T-cell (primary cell): ENCODE results near the gene NLRC3. TPM values are rescaled to one million over a fixed set of nuclear protein-coding genes. Genes with fewer than 3 reads are reported as not detected.
A peak's percentile ranks its signal among the peaks of the same experiment; 100 is the strongest.

Experiments
- ATAC-seq, 4 experiments: fragments of 200-7000 bp in 3 of 4; fragments of 150-1000 bp in 1 of 4; cut with Tn5 transposase; replicated peaks in 1 of 4; 1 replicate in 3 of 4; 2 replicates in 1 of 4; pipeline ENCODE4 v1.10.0; 2021; ENCODE audit warnings: moderate library complexity in 3 of 4, mild to moderate bottlenecking in 2 of 4, moderate number of reproducible peaks in 1 of 4
- CTCF ChIA-PET, 2 donors: fragments of 300-600 bp; sonication (Branson Sonifier 250); formaldehyde crosslinking; loops; one replicate each; lab custom pipeline; 2022; ENCODE audit warnings: antibody characterized with exemption in 2 of 2; lab: Charles Lee
- POLR2A ChIA-PET, 2 donors: fragments of 300-600 bp; sonication (Branson Sonifier 250); formaldehyde crosslinking; loops; one replicate each; lab custom pipeline; 2022; ENCODE audit warnings: antibody characterized with exemption in 2 of 2; lab: Charles Lee
- DNase-seq, 35 experiments: peaks; one replicate each; pipeline versions ENCODE4 v3.0.0 to v3.0.0-alpha.2; 2013 to 2023
- H3K27ac ChIP-seq: one replicate; pipeline ENCODE4 v1.5.1; 2013; ENCODE audit warnings: low read length
- H3K27me3 ChIP-seq, 2 experiments: replicated peaks in 1 of 2; 1 replicate in 1 of 2; 2 replicates in 1 of 2; pipeline versions ENCODE4 v1.6.1 to v1.7.0; 2013; ENCODE audit warnings: low read length in 1 of 2, mixed read lengths in 1 of 2; ENCODE audit not compliant: control insufficient read depth in 2 of 2, insufficient read depth in 2 of 2; ENCODE audit errors: extremely low read depth in 1 of 2
- H3K36me3 ChIP-seq, 2 donors: 1 replicate in 1 of 2; 2 replicates in 1 of 2; pipeline versions ENCODE4 v1.6.1 to v1.7.0; 2013; ENCODE audit warnings: low read length in 1 of 2; ENCODE audit not compliant: control insufficient read depth in 2 of 2, insufficient read depth in 1 of 2; ENCODE audit errors: extremely low read depth in 1 of 2
- H3K4me1 ChIP-seq, 2 experiments: 1 replicate in 1 of 2; 2 replicates in 1 of 2; pipeline versions ENCODE4 v1.6.1 to v1.7.0; 2013; ENCODE audit warnings: low read length in 2 of 2, mixed read lengths in 1 of 2; ENCODE audit not compliant: insufficient read depth in 2 of 2, control insufficient read depth in 1 of 2; ENCODE audit errors: extremely low read depth in 1 of 2
- H3K4me3 ChIP-seq, 2 donors: 1 replicate in 1 of 2; 2 replicates in 1 of 2; pipeline versions ENCODE4 v1.5.1 to v1.7.0; 2013; ENCODE audit warnings: mild to moderate bottlenecking in 2 of 2, low read length in 1 of 2, moderate library complexity in 1 of 2; ENCODE audit not compliant: control insufficient read depth in 1 of 2; ENCODE audit errors: extremely low read depth in 1 of 2
- H3K9me3 ChIP-seq: 2 replicates; pipeline ENCODE4 v1.7.0; 2013
- H3K27ac Mint-ChIP-seq, 2 donors: one replicate each; pipeline ENCODE4 v1.8.0; 2020 to 2021; ENCODE audit warnings: mild to moderate bottlenecking in 2 of 2, mixed read lengths in 2 of 2
- H3K27me3 Mint-ChIP-seq, 2 donors: one replicate each; pipeline ENCODE4 v1.8.0; 2021 to 2022; ENCODE audit warnings: mixed read lengths in 2 of 2
- H3K36me3 Mint-ChIP-seq: one replicate; pipeline ENCODE4 v1.8.0; 2021; ENCODE audit warnings: mixed read lengths
- H3K4me1 Mint-ChIP-seq, 3 donors: one replicate each; pipeline ENCODE4 v1.8.0; 2020 to 2022; ENCODE audit warnings: mixed read lengths in 3 of 3, mild to moderate bottlenecking in 1 of 3
- H3K4me3 Mint-ChIP-seq, 3 donors: one replicate each; pipeline ENCODE4 v1.8.0; 2020 to 2022; ENCODE audit warnings: mild to moderate bottlenecking in 3 of 3, mixed read lengths in 3 of 3, moderate library complexity in 3 of 3
- H3K9me3 Mint-ChIP-seq, 3 donors: one replicate each; pipeline ENCODE4 v1.8.0; 2020 to 2022; ENCODE audit warnings: mixed read lengths in 3 of 3
- WGBS: methylation state at CpG from one replicate; pipeline ENCODE4 v1.1.5; 2013; ENCODE audit warnings: missing lambda C conversion rate; ENCODE audit not compliant: insufficient coverage; 5-methylcytosine and 5-hydroxymethylcytosine counted together
- total RNA-seq, 35 experiments: library from RNA in 6 of 35; stranded (reverse) in 6 of 35; fragments of 120-200 nt in 1 of 35; gene quantifications; one replicate each; pipeline versions ENCODE4 v1.2.1 to v1.2.4 and lab custom pipeline; 2013 to 2026

The NLRC3 gene
- total RNA-seq, 5 donors from 2014 or later (not counting 1 experiment from before 2014, with no cell fraction given) = 75.6 to 178 (median 160) TPM

DNA sequence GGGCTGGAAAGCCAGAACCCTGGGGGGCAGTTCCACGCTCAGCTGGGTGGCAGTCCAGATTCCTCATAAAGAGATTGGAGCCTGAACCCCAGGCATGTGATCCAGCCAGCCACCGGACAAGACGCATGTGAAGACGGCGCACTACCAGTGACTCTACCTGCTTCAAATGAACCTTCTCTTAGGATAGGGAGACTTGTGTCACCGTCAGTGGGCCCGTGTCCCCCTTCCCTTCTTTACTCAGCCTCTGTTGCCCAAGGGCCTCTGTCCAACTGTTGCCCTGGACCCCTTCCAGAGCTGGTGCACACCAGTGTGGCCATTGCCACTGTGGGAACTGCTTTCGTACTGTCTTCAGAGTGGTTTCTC is 58.2 kb downstream of the NLRC3 start:
- H3K27me3 ChIP-seq = no peaks in the 10 kb centered on the region
- H3K4me1 Mint-ChIP-seq = peaks cover 0 to 6% (median 4%) of the 10 kb centered on the region in 3 donors
- H3K4me3 ChIP-seq = no peak overlapping the region
- H3K27ac Mint-ChIP-seq = no peak overlapping the region
- CTCF ChIA-PET = no interaction called here
- ATAC-seq (no peak), DNase-seq (no peak)
- H3K4me1 ChIP-seq = no peaks in the 10 kb centered on the region
- no peaks in the 10 kb centered on the region for H3K9me3 ChIP-seq
- 98% methylated on average over 7 of the region's 8 CpGs for WGBS
- no peak overlapping the region for H3K27ac ChIP-seq
- H3K4me3 Mint-ChIP-seq = no peak overlapping the region
- H3K9me3 Mint-ChIP-seq = no peaks in the 10 kb centered on the region
- no peaks in the 10 kb centered on the region for H3K27me3 Mint-ChIP-seq
- H3K36me3 ChIP-seq = peaks cover 2 to 63% of the 10 kb centered on the region in 2 donors
- peaks cover 63% of the 10 kb centered on the region for H3K36me3 Mint-ChIP-seq
- POLR2A ChIA-PET = interaction anchor here in 1 of 2 donors (0.6 kb wide), 1 partner anchor 127 kb away, joined by 4 read pairs; no protein-coding TSS in a partner anchor

DNA sequence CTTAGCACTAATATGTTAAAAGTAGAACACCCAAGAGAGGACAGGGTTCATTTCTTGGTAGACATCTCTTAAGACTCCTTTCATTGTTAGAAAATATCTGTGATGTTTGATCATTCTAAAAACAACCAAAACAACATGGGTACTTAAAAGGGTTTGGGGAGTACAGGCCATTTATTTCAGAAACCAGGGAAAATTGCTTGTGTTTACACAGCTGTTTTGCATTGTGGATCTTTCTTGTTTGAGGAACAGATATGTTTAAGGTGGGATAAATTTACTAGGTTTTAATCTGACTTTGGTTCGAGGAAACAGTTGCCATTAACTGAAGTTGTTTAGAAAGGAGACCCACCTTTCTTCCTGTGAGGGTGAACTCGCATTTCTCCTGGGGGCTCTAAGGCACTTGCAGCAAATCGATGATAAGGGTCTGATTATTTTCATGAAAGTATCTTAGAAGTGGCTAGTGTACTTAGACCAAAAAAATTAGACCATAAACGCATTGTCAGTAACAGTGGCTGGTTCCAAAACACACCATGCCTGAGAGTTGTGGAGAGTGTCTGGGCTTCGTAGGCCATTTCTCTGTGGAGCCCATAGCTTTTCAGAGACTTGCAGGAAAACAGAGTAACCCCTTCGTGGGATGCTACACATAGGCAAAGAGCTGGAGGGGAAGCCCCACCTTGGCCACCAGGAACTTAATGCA is 58.8 kb downstream of the NLRC3 start:
- Mint-ChIP-seq H3K4me3 (no peak overlapping the region), H3K36me3 (peaks cover 64% of the 10 kb centered on the region), H3K27ac (no peak overlapping the region), H3K4me1 (peaks cover 0 to 10% (median 9%) of the 10 kb centered on the region in 3 donors), H3K9me3 (no peaks in the 10 kb centered on the region), H3K27me3 (no peaks in the 10 kb centered on the region)
- ChIA-PET CTCF (no interaction called here), POLR2A (no interaction called here)
- DNase-seq (no peak), ATAC-seq (no peak)
- H3K4me3 ChIP-seq = no peak overlapping the region
- 89% methylated on average over 6 of the region's 6 CpGs for WGBS
- H3K9me3 ChIP-seq = no peaks in the 10 kb centered on the region
- no peaks in the 10 kb centered on the region for H3K4me1 ChIP-seq
- H3K27ac ChIP-seq = no peak overlapping the region
- no peaks in the 10 kb centered on the region for H3K27me3 ChIP-seq
- peaks cover 2 to 63% of the 10 kb centered on the region in 2 donors for H3K36me3 ChIP-seq

DNA sequence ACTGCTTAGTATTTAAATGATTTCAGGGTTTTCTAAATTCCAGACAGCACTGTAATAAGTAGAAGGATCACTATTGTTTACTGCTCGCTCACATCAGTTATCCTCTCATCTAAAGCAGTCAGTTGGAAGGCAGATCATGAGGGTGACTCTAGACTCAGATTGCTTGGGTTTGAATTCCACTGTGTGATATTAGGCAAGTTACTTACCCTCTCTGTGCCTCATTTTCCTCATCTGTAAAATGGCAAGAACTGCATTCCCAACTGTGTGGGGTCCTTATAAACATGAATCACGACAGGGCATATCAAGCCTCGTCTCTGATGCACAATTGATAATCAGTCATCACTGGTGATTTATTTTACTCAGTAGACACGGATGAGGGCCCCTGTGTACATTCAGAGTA is 61.3 kb downstream of the NLRC3 start:
- Mint-ChIP-seq H3K36me3 (peaks cover 57% of the 10 kb centered on the region), H3K27ac (no peak overlapping the region), H3K9me3 (no peaks in the 10 kb centered on the region), H3K4me3 (no peak overlapping the region), H3K4me1 (peaks cover 10 to 25% (median 20%) of the 10 kb centered on the region in 3 donors), H3K27me3 (no peaks in the 10 kb centered on the region)
- ChIA-PET CTCF (no interaction called here), POLR2A (no interaction called here)
- H3K27ac ChIP-seq = no peak overlapping the region
- ATAC-seq (no peak), DNase-seq (no peak)
- peaks cover 0 to 68% of the 10 kb centered on the region in 2 donors for H3K36me3 ChIP-seq
- no peaks in the 10 kb centered on the region for H3K27me3 ChIP-seq
- no peak overlapping the region for H3K4me3 ChIP-seq
- no peaks in the 10 kb centered on the region for H3K9me3 ChIP-seq
- H3K4me1 ChIP-seq = peaks cover 0 to 13% of the 10 kb centered on the region in 2 experiments
- no CpG with 5 or more reads among the region's 4 CpGs for WGBS

DNA sequence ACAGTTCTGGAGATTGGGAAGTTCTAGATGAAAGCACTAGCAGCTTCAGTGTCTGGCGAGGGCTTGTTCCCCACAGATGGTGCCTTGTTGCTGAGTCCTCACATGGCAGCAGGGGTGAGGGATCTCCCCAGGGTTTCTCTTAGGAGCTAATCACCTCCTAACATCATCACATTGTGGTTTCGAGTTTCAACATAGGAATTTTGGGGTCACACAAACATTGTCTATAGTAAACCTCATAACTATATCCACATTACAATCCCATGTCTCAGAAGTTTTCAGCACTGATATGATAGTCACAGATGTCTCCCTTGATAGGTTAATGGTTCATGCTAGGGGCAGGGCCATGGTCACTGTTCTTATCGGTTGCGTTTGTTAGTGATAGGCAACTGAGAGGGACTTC is 62.6 kb downstream of the NLRC3 start:
- H3K4me1 Mint-ChIP-seq = peaks cover 23 to 38% (median 33%) of the 10 kb centered on the region in 3 donors
- WGBS = 100% methylated on average over 2 of the region's 4 CpGs
- ChIA-PET CTCF (no interaction called here), POLR2A (no interaction called here)
- H3K9me3 Mint-ChIP-seq = no peaks in the 10 kb centered on the region
- no peaks in the 10 kb centered on the region for H3K27me3 Mint-ChIP-seq
- Histone ChIP-seq H3K9me3 (no peaks in the 10 kb centered on the region), H3K27me3 (no peaks in the 10 kb centered on the region), H3K4me3 (no peak overlapping the region), H3K27ac (no peak overlapping the region), H3K4me1 (peaks cover 0 to 26% of the 10 kb centered on the region in 2 experiments), H3K36me3 (peaks cover 0 to 61% of the 10 kb centered on the region in 2 donors)
- peak overlapping the region; percentile 61 to 72 for H3K27ac Mint-ChIP-seq
- ATAC-seq = no peak
- H3K4me3 Mint-ChIP-seq = no peak overlapping the region
- no peak for DNase-seq
- peaks cover 56% of the 10 kb centered on the region for H3K36me3 Mint-ChIP-seq

DNA sequence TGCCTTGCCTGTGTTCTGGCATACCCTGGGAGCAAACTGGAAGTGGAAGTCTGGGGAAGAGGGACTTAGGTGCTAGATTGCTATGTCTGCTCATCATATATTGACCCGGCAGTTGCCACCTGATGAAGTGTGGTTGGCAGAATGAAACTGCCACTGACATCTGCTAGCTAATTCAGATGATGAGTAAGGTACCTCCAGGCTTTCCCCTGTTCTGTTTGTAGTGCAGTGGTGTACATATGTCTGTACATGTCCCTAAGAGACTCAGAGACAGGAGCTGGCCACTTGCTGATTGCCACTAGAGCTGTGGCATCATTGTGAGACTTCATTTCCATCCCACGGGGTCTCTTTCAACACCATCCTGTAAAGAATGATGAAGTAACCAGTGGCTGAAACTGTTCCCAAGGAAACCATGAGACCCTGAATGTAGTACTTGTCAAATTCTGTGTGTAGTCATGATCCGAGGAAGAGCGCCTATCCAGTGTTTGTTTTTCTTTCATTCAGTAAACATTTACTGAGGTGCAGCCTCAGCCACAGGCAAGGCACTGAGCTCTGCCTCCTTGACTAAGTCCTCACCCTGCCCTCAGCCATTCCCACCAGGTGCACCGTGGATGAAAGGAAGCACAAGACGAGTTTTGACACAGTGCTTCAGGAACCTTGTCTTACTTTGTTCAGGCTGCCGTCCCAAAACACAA is 63.2 kb downstream of the NLRC3 start:
- CTCF ChIA-PET = no interaction called here
- POLR2A ChIA-PET = no interaction called here
- ATAC-seq (no peak), DNase-seq (no peak)
- Histone ChIP-seq H3K9me3 (no peaks in the 10 kb centered on the region), H3K4me1 (peaks cover 0 to 32% of the 10 kb centered on the region in 2 experiments), H3K27ac (no peak overlapping the region), H3K36me3 (peaks cover 0 to 56% of the 10 kb centered on the region in 2 donors), H3K4me3 (no peak overlapping the region), H3K27me3 (no peaks in the 10 kb centered on the region)
- WGBS = 94% methylated on average over 3 of the region's 7 CpGs
- H3K36me3 Mint-ChIP-seq = peaks cover 50% of the 10 kb centered on the region
- peak overlapping the region; percentile 72 to 77 for H3K27ac Mint-ChIP-seq
- peaks cover 29 to 44% (median 39%) of the 10 kb centered on the region in 3 donors for H3K4me1 Mint-ChIP-seq
- no peaks in the 10 kb centered on the region for H3K27me3 Mint-ChIP-seq
- no peak overlapping the region for H3K4me3 Mint-ChIP-seq
- no peaks in the 10 kb centered on the region for H3K9me3 Mint-ChIP-seq

DNA sequence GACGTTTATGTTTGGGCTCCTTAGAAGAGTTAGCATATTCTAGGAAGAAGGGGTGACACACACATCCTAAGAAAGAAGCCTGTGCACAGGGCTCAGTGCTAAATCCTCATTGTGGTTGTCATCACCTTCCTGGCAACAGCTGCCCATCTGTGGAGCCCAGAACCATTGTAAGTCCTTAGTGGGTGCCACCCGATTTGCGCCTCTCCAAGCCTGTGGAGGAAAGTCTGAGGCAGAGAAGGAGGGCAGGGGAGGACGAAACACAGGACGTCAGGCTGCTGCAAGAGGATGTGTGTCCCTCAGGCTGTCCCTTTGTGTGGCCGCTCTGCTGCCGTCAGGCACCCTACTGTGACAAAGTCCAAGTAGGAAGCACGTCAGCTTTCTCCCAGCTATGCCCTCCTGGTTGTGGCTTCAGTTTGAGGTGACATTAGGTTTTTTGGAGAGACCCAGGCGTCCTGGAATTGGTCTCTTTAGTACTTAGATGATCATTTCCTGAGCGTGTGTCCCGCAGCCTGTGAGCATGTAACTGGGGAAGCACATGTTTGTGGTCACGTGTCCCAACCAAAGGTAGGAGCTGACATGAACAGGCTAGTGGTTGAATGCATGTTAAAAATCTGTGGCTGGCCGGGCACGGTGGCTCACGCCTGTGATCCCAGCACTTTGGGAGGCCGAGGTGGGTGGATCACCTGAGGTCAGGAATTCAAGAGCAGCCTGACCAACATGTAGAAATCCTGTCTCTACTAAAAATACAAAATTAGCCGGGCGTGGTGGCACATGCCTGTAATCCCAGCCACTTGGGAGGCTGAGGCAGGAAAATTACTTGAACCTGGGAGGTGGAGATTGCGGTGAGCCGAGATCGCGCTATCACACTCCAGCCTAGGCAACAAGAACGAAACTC is 65.7 kb downstream of the NLRC3 start:
- no peak for DNase-seq
- no peak for ATAC-seq
- Histone ChIP-seq H3K27me3 (no peaks in the 10 kb centered on the region), H3K36me3 (peaks cover 0 to 52% of the 10 kb centered on the region in 2 donors), H3K4me3 (no peak overlapping the region), H3K27ac (peak overlapping the region; percentile 79), H3K4me1 (peaks cover 0 to 37% of the 10 kb centered on the region in 2 experiments), H3K9me3 (no peaks in the 10 kb centered on the region)
- ChIA-PET POLR2A (no interaction called here), CTCF (no interaction called here)
- H3K4me1 Mint-ChIP-seq = peaks cover 42 to 56% (median 52%) of the 10 kb centered on the region in 3 donors
- H3K27ac Mint-ChIP-seq = peak overlapping the region; percentile 85 to 96
- WGBS = 93% methylated on average over 9 of the region's 23 CpGs
- H3K4me3 Mint-ChIP-seq = peak overlapping the region in 1 of 3 donors; percentile 69
- no peaks in the 10 kb centered on the region for H3K9me3 Mint-ChIP-seq
- peaks cover 44% of the 10 kb centered on the region for H3K36me3 Mint-ChIP-seq
- no peaks in the 10 kb centered on the region for H3K27me3 Mint-ChIP-seq
